ENCODE measurements around the gene INTS7.

- no peak for TF ChIP-seq CTCF (IDR thresholded peaks at IDR 0.05)
- TF ChIP-seq EP300 (IDR thresholded peaks at IDR 0.05): no peak
Measured at GRCh38 chr1:211959680-211960079, 75.7 kb downstream of the INTS7 start.

Data from sigmoid colon (tissue), 4 donors.